Caco-2 (cell line): ENCODE data around the gene PRDM5. TPM values are rescaled to one million over a fixed set of nuclear protein-coding genes. Genes with fewer than 3 reads are reported as not detected.

Experiments used
- BruUV-seq: library from RNA; stranded (reverse); fragments of 400-500 nt; replicated peaks from 2 replicates; lab custom pipeline; 2021; lab: Mats Ljungman, UMichigan
- CTCF ChIA-PET: fragments of 300-600 bp; sonication (Branson Sonifier 250); formaldehyde crosslinking; loops from one replicate; lab custom pipeline; 2022; ENCODE audit warnings: antibody characterized with exemption; lab: Charles Lee
- POLR2A ChIA-PET: fragments of 300-600 bp; sonication (Branson Sonifier 250); formaldehyde crosslinking; loops from one replicate; lab custom pipeline; 2022; ENCODE audit warnings: antibody characterized with exemption; lab: Charles Lee
- DNase-seq, 2 experiments: peaks; one replicate each; pipeline versions ENCODE4 v3.0.0 to v3.0.0-alpha.2; 2020 to 2022
- H3K27me3 ChIP-seq: replicated peaks from 2 replicates; pipeline ENCODE4 v1.6.0; 2011; ENCODE audit warnings: low read length; ENCODE audit not compliant: control insufficient read depth, insufficient read depth
- H3K36me3 ChIP-seq: 2 replicates; pipeline ENCODE4 v1.5.1; 2011; ENCODE audit warnings: low read length; ENCODE audit not compliant: control insufficient read depth, insufficient read depth
- H3K4me1 ChIP-seq: fragments of 250-450 bp; sonication (Bioruptor Pico); 2 replicates; pipeline ENCODE4 v1.5.1; 2020; ENCODE audit warnings: mild to moderate bottlenecking
- H3K4me3 ChIP-seq: 2 replicates; pipeline ENCODE4 v1.5.1; 2011; ENCODE audit warnings: low read depth, mild to moderate bottlenecking, control low read depth, low read length
- H3K9me3 ChIP-seq: fragments of 250-450 bp; sonication (Bioruptor Pico); 2 replicates; pipeline ENCODE4 v1.5.1; 2020; ENCODE audit warnings: mild to moderate bottlenecking, moderate library complexity
- H3K27ac Mint-ChIP-seq: one replicate; pipeline ENCODE4 v1.8.0; 2022; ENCODE audit warnings: mixed read lengths; ENCODE audit not compliant: unreplicated experiment
- H3K27me3 Mint-ChIP-seq: one replicate; pipeline ENCODE4 v1.8.0; 2022; ENCODE audit warnings: mixed read lengths; ENCODE audit not compliant: insufficient read depth, unreplicated experiment
- H3K36me3 Mint-ChIP-seq: one replicate; pipeline ENCODE4 v1.8.0; 2022; ENCODE audit warnings: mild to moderate bottlenecking, mixed read lengths; ENCODE audit not compliant: insufficient read depth, unreplicated experiment
- H3K4me1 Mint-ChIP-seq: one replicate; pipeline ENCODE4 v1.8.0; 2022; ENCODE audit warnings: low read depth, mixed read lengths; ENCODE audit not compliant: unreplicated experiment
- H3K4me3 Mint-ChIP-seq: one replicate; pipeline ENCODE4 v1.8.0; 2022; ENCODE audit warnings: mild to moderate bottlenecking, moderate library complexity, mixed read lengths; ENCODE audit not compliant: unreplicated experiment
- H3K9me3 Mint-ChIP-seq: one replicate; pipeline ENCODE4 v1.8.0; 2022; ENCODE audit warnings: mixed read lengths; ENCODE audit not compliant: unreplicated experiment
- intact Hi-C: fragments of 100-400 bp; cut with micrococcal nuclease; formaldehyde crosslinking; loops from one replicate; pipeline ENCODE4 v1.10.0; 2022; ENCODE audit not compliant: unreplicated experiment
- total RNA-seq: library from RNA; stranded (reverse); gene quantifications from 2 replicates; pipeline ENCODE4 v1.2.3, GENCODE V29; 2022
- TF ChIP-seq, protein P1 (sequence below), 2 experiments: fragments of 200-600 bp in 1 of 2; IDR thresholded peaks; 1 replicate in 1 of 2; 2 replicates in 1 of 2; pipeline versions ENCODE4 v1.5.1 to v1.8.0; 2011 to 2022; ENCODE audit warnings: antibody characterized with exemption in 1 of 2, control low read depth in 1 of 2, inconsistent platforms in 1 of 2, low read depth in 1 of 2, low read length in 1 of 2, mild to moderate bottlenecking in 1 of 2, moderate library complexity in 1 of 2; ENCODE audit not compliant: insufficient read depth in 1 of 2, severe bottlenecking in 1 of 2, unreplicated experiment in 1 of 2

PRDM5 gene
- total RNA-seq, 1 experiment from 2014 or later: 14.3 TPM

DNA sequence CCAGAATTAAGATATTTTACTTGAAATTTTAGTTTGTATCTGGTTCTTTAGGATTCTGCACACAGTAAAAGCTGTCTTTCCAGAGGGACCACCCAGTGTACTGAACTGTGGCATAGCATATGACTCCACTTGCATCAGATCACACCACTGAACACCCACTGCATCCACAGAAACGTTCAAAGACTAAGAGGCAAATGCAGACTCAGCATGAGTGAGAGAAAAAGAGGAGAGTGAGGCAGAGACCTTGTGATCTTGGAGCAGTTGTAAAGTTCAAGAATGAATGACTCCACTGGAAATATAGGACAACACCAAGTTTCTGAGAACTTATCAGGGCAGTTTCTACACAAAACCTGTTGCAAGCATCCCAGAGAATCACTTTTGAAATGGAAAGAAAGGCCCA lies 20.8 kb downstream of the PRDM5 start:
- Histone ChIP-seq H3K36me3 (no peaks in the 10 kb centered on the region), H3K9me3 (no peaks in the 10 kb centered on the region), H3K4me1 (no peaks in the 10 kb centered on the region), H3K4me3 (no peak overlapping the region), H3K27me3 (no peaks in the 10 kb centered on the region)
- TF ChIP-seq, protein P1, sequence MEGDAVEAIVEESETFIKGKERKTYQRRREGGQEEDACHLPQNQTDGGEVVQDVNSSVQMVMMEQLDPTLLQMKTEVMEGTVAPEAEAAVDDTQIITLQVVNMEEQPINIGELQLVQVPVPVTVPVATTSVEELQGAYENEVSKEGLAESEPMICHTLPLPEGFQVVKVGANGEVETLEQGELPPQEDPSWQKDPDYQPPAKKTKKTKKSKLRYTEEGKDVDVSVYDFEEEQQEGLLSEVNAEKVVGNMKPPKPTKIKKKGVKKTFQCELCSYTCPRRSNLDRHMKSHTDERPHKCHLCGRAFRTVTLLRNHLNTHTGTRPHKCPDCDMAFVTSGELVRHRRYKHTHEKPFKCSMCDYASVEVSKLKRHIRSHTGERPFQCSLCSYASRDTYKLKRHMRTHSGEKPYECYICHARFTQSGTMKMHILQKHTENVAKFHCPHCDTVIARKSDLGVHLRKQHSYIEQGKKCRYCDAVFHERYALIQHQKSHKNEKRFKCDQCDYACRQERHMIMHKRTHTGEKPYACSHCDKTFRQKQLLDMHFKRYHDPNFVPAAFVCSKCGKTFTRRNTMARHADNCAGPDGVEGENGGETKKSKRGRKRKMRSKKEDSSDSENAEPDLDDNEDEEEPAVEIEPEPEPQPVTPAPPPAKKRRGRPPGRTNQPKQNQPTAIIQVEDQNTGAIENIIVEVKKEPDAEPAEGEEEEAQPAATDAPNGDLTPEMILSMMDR (IDR thresholded peaks at IDR 0.05; ENCODE audit: insufficient read depth in 1 of 2, low read depth in 1 of 2, low read length in 1 of 2, severe bottlenecking in 1 of 2, unreplicated experiment in 1 of 2): no peak
- CTCF ChIA-PET: no interaction called here
- H3K27me3 Mint-ChIP-seq: no peaks in the 10 kb centered on the region
- no peak for DNase-seq
- BruUV-seq: no TSS peak
- H3K9me3 Mint-ChIP-seq: no peaks in the 10 kb centered on the region
- H3K4me3 Mint-ChIP-seq: no peak overlapping the region
- intact Hi-C loops: no loop called here
- no peaks in the 10 kb centered on the region for H3K4me1 Mint-ChIP-seq
- H3K36me3 Mint-ChIP-seq: no peaks in the 10 kb centered on the region
- H3K27ac Mint-ChIP-seq: no peak overlapping the region
- POLR2A ChIA-PET: no interaction called here

DNA sequence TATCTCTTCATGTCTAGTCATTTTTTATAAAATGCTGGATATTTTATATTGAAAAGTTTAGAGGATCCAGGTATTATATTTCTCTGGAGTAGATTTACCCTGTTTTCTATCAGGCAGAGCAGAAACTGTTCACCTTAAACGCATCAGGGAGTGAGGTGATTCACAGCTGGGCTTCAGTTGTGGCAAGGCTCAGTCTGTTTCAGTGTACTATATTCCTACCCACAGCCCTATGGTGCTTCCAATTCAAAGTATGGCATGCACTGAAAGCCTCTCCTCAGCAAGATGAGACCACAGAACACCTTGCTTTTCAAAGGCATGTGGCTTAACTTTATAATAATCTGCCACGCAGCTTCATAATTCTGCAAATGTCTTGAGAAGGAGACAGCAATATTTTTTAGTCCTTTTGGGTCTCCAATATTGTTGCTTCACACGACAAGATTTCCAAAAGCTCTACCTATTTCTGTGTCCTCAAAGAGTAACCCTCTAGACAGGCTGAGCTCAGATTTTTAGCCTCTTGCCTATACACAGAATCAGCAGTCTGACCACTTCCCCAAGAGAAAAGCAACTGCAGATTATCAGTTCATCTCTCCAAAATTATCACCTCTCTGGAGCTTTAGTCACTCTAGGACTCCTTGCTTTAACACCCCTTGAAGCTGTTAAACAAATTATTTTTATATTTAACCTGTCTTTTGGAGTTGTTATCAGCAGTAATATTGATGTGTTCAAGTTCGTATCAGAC lies 24.4 kb downstream of the PRDM5 start:
- H3K9me3 ChIP-seq: no peaks in the 10 kb centered on the region
- ChIA-PET POLR2A (interaction anchor here (0.5 kb wide), 1 partner anchor 28 kb away, joined by 4 read pairs; no protein-coding TSS in a partner anchor), CTCF (no interaction called here)
- no peak for DNase-seq
- no peak overlapping the region for H3K4me3 ChIP-seq
- Mint-ChIP-seq H3K9me3 (no peaks in the 10 kb centered on the region), H3K4me3 (no peak overlapping the region), H3K27me3 (no peaks in the 10 kb centered on the region), H3K27ac (no peak overlapping the region), H3K4me1 (no peaks in the 10 kb centered on the region), H3K36me3 (no peaks in the 10 kb centered on the region)
- H3K4me1 ChIP-seq: no peaks in the 10 kb centered on the region
- BruUV-seq: no TSS peak
- TF ChIP-seq, protein P1 (IDR thresholded peaks at IDR 0.05; ENCODE audit: insufficient read depth in 1 of 2, low read depth in 1 of 2, low read length in 1 of 2, severe bottlenecking in 1 of 2, unreplicated experiment in 1 of 2): no peak
- no peaks in the 10 kb centered on the region for H3K36me3 ChIP-seq
- intact Hi-C loops: no loop called here
- no peaks in the 10 kb centered on the region for H3K27me3 ChIP-seq

- Mint-ChIP-seq H3K36me3 (no peaks in the 10 kb centered on the region), H3K4me1 (no peaks in the 10 kb centered on the region), H3K27me3 (no peaks in the 10 kb centered on the region), H3K9me3 (no peaks in the 10 kb centered on the region), H3K4me3 (no peak overlapping the region), H3K27ac (no peak overlapping the region)
- TF ChIP-seq, protein P1 (IDR thresholded peaks at IDR 0.05; ENCODE audit: insufficient read depth in 1 of 2, low read depth in 1 of 2, low read length in 1 of 2, severe bottlenecking in 1 of 2, unreplicated experiment in 1 of 2): no peak
- H3K4me3 ChIP-seq: no peak overlapping the region
- intact Hi-C loops: no loop called here
- H3K9me3 ChIP-seq: no peaks in the 10 kb centered on the region
- DNase-seq: no peak
- no peaks in the 10 kb centered on the region for H3K36me3 ChIP-seq
- CTCF ChIA-PET: no interaction called here
- no peaks in the 10 kb centered on the region for H3K4me1 ChIP-seq
- H3K27me3 ChIP-seq: no peaks in the 10 kb centered on the region; the same call in 1 of the 2 replicates
- POLR2A ChIA-PET: no interaction called here
- no TSS peak for BruUV-seq
Measured at GRCh38 chr4:120895554-120895953, 27.0 kb downstream of the PRDM5 start.
